ENCODE data around the gene RAD50. TPM values are rescaled to one million over a fixed set of nuclear protein-coding genes. Genes with fewer than 3 reads are reported as not detected.

Gene RAD50
- total RNA-seq, 4 donors from 2014 or later: 35.8 to 47.5 (median 41.3) TPM

- Histone ChIP-seq H3K27ac (no peak overlapping the region), H3K4me3 (no peak overlapping the region), H3K27me3 (no peaks in the 10 kb centered on the region), H3K36me3 (peaks cover 0 to 39% (median 18%) of the 10 kb centered on the region in 4 donors), H3K4me1 (no peaks in the 10 kb centered on the region), H3K9me3 (no peaks in the 10 kb centered on the region)
- intact Hi-C loops (cut with DNase I; ENCODE audit: low total_unique reads): no loop called here
- TF ChIP-seq POLR2AphosphoS5 (IDR thresholded peaks at IDR 0.05): no peak
- TF ChIP-seq POLR2A (IDR thresholded peaks at IDR 0.05): no peak
- no peak for TF ChIP-seq CTCF (IDR thresholded peaks at IDR 0.05)
- TF ChIP-seq EP300 (IDR thresholded peaks at IDR 0.05; ENCODE audit: low read depth): no peak
- in situ Hi-C loops (cut with MboI; ENCODE audit: low pct_ligation_motif_present in 1 of 4, low pct_unique_long_range_greater_than_20kb in 1 of 4, low sequenced_read_pairs in 3 of 4): no loop called here
- no peak for DNase-seq
Observed at GRCh38 chr5:132644177-132644576, 87.4 kb downstream of the RAD50 start.

DNA sequence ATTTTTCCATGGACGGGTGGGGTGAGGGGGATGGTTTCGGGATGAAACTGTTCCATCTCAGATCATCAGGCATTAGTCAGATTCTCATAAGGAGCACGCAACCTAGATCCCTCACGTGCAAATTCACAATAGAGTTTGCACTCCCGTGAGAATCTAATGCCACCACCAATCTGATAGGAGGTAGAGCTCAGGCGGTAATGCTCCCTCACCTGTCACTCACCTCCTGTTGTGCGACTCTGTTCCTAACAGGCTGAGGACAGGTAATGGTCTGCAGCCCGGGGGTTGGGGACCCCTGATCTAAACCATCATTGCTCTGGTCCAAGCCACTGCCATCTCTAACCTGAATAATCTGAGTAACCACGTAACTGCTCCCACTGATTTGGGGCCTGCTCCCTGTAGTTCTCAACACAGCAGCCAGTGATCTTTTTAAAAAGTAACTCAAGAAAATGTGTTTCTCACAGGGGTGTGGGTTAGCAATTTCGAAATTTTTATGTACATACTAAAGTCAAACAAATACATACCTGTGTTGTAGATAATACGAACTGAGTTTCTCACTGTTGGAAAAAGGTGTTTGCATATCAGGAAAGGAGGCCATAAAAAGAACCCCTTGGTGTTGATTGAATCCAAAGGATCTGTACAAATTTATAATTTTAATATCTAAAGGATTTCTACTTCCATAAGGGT lies 89.9 kb downstream of the RAD50 start:
- Histone ChIP-seq H3K4me1 (no peaks in the 10 kb centered on the region), H3K9me3 (no peaks in the 10 kb centered on the region), H3K36me3 (peaks cover 0 to 17% (median 6%) of the 10 kb centered on the region in 4 donors), H3K4me3 (no peak overlapping the region), H3K27me3 (no peaks in the 10 kb centered on the region), H3K27ac (no peak overlapping the region)
- WGBS, 2 donors (ENCODE audit: low coverage in 1 of 2): 79 to 85% methylated on average over 7 to 11 of the region's 11 CpGs
- in situ Hi-C loops (cut with MboI; ENCODE audit: low pct_ligation_motif_present in 1 of 4, low pct_unique_long_range_greater_than_20kb in 1 of 4, low sequenced_read_pairs in 3 of 4): no loop called here
- TF ChIP-seq POLR2AphosphoS5 (IDR thresholded peaks at IDR 0.05): no peak
- TF ChIP-seq POLR2A (IDR thresholded peaks at IDR 0.05): no peak
- no peak for TF ChIP-seq EP300 (IDR thresholded peaks at IDR 0.05; ENCODE audit: low read depth)
- no peak for TF ChIP-seq CTCF (IDR thresholded peaks at IDR 0.05)
- intact Hi-C loops (cut with DNase I; ENCODE audit: low total_unique reads): no loop called here
- DNase-seq: no peak

DNA sequence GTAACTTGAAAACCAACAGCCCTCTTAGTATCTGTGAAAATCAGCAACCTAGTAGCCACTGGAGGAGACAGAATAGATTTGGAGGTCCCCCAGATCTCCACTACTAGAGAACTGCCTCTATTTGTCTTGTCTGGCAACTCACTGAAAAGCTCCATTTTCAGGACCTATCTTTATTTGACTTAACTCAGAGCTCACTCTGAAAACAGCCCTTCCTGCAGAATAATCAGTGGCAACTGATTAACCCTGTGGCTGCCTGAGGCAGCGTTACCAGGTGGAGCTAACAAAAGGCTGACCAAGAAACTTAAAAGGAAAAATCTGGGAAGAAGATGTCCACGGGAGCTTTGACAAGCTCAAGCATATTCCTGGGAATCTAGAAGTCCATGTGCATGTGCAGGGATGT lies 90.7 kb downstream of the RAD50 start:
- Histone ChIP-seq H3K4me1 (no peaks in the 10 kb centered on the region), H3K27ac (no peak overlapping the region), H3K36me3 (peaks cover 0 to 9% (median 2%) of the 10 kb centered on the region in 4 donors), H3K9me3 (no peaks in the 10 kb centered on the region), H3K4me3 (no peak overlapping the region), H3K27me3 (no peaks in the 10 kb centered on the region)
- intact Hi-C loops (cut with DNase I; ENCODE audit: low total_unique reads) (no loop called here), in situ Hi-C loops (cut with MboI; ENCODE audit: low pct_ligation_motif_present in 1 of 4, low pct_unique_long_range_greater_than_20kb in 1 of 4, low sequenced_read_pairs in 3 of 4) (no loop called here)
- no peak for DNase-seq
- WGBS, 2 donors (ENCODE audit: low coverage in 1 of 2): 77% methylated on average over 2 of the region's 2 CpGs; no CpG with 5 or more reads in 1 of the 2 donors
- TF ChIP-seq EP300 (IDR thresholded peaks at IDR 0.05; ENCODE audit: low read depth): no peak
- TF ChIP-seq POLR2AphosphoS5 (IDR thresholded peaks at IDR 0.05): no peak
- no peak for TF ChIP-seq POLR2A (IDR thresholded peaks at IDR 0.05)
- TF ChIP-seq CTCF (IDR thresholded peaks at IDR 0.05): no peak

- no peak for DNase-seq
- peaks cover 0 to under 1% (median 0%) of the 10 kb centered on the region in 4 donors for H3K36me3 ChIP-seq
- WGBS, 2 donors (ENCODE audit: low coverage in 1 of 2): 100% methylated on average over 1 of the region's 1 CpG
- H3K27me3 ChIP-seq: peaks cover 8% of the 10 kb centered on the region
- no peak for TF ChIP-seq POLR2AphosphoS5 (IDR thresholded peaks at IDR 0.05)
- no peak for TF ChIP-seq EP300 (IDR thresholded peaks at IDR 0.05; ENCODE audit: low read depth)
- no peak for TF ChIP-seq POLR2A (IDR thresholded peaks at IDR 0.05)
- no peak overlapping the region for H3K27ac ChIP-seq
- H3K4me1 ChIP-seq: no peaks in the 10 kb centered on the region
- no peak overlapping the region for H3K4me3 ChIP-seq
- no peaks in the 10 kb centered on the region for H3K9me3 ChIP-seq
- intact Hi-C loops (cut with DNase I; ENCODE audit: low total_unique reads) (no loop called here), in situ Hi-C loops (cut with MboI; ENCODE audit: low pct_ligation_motif_present in 1 of 4, low pct_unique_long_range_greater_than_20kb in 1 of 4, low sequenced_read_pairs in 3 of 4) (no loop called here)
Observed at GRCh38 chr5:132648355-132648754, 91.6 kb downstream of the RAD50 start.
